Loucy (cell line): Measurements from ENCODE around the gene EHD2.

Source experiments
- H2AFZ ChIP-seq: fragments of 200-600 bp; sonication (generic); 2 replicates; pipeline ENCODE4 v1.6.0; 2016; ENCODE audit warnings: antibody characterized with exemption, mild to moderate bottlenecking, low read length, moderate library complexity
- H3F3A ChIP-seq: fragments of 200-600 bp; 2 replicates; pipeline ENCODE4 v1.6.0; 2016; ENCODE audit warnings: antibody characterized with exemption, low read depth, mild to moderate bottlenecking
- H3K27me3 ChIP-seq: fragments of 200-600 bp; sonication (generic); 2 replicates; pipeline ENCODE4 v1.6.1; 2014; ENCODE audit warnings: low read length, mild to moderate bottlenecking; ENCODE audit not compliant: insufficient read depth, poor library complexity, severe bottlenecking
- H3K36me3 ChIP-seq: fragments of 200-600 bp; sonication (generic); 2 replicates; pipeline ENCODE4 v1.6.1; 2016; ENCODE audit warnings: low read length; ENCODE audit not compliant: insufficient read depth
- H3K4me1 ChIP-seq: fragments of 200-600 bp; sonication (generic); 2 replicates; pipeline ENCODE4 v1.5.1; 2014; ENCODE audit warnings: low read length, mild to moderate bottlenecking; ENCODE audit not compliant: insufficient read depth, poor library complexity, severe bottlenecking
- H3K4me2 ChIP-seq: fragments of 200-600 bp; sonication (generic); 2 replicates; pipeline ENCODE4 v1.6.0; 2014; ENCODE audit warnings: antibody characterized with exemption, low read length, low read depth, mild to moderate bottlenecking; ENCODE audit not compliant: poor library complexity, severe bottlenecking
- H3K4me3 ChIP-seq: fragments of 200-600 bp; sonication (generic); 2 replicates; pipeline ENCODE4 v1.5.1; 2014; ENCODE audit warnings: low read length, mild to moderate bottlenecking, mixed read lengths; ENCODE audit not compliant: poor library complexity, severe bottlenecking
- H3K79me2 ChIP-seq: fragments of 200-600 bp; sonication (generic); 2 replicates; pipeline ENCODE4 v1.6.1; 2014; ENCODE audit warnings: low read length; ENCODE audit not compliant: insufficient read depth
- H3K9ac ChIP-seq: fragments of 200-600 bp; sonication (generic); 2 replicates; pipeline ENCODE4 v1.6.0; 2014; ENCODE audit warnings: mild to moderate bottlenecking, low read depth, low read length, moderate library complexity; ENCODE audit not compliant: poor library complexity, severe bottlenecking
- H3K9me2 ChIP-seq: fragments of 200-600 bp; sonication (generic); replicated peaks from 2 replicates; pipeline ENCODE4 v1.6.1; 2016; ENCODE audit warnings: low read depth, low read length, mixed read lengths
- H3K9me3 ChIP-seq: fragments of 200-600 bp; sonication (generic); 2 replicates; pipeline ENCODE4 v1.6.1; 2014; ENCODE audit warnings: mild to moderate bottlenecking, antibody characterized with exemption, low read length, low read depth; ENCODE audit not compliant: insufficient read depth
- H4K20me1 ChIP-seq: fragments of 200-600 bp; sonication (generic); 2 replicates; pipeline ENCODE4 v1.6.0; 2014; ENCODE audit warnings: antibody characterized with exemption, low read length, mild to moderate bottlenecking; ENCODE audit not compliant: insufficient read depth, poor library complexity, severe bottlenecking
- CTCF ChIP-seq: fragments of 200-600 bp; sonication (generic); conservative IDR thresholded peaks from 2 replicates; pipeline ENCODE4 v1.5.1; 2014; ENCODE audit warnings: mild to moderate bottlenecking, antibody characterized with exemption, low read length
- EZH2phosphoT487 ChIP-seq: fragments of 200-600 bp; IDR thresholded peaks from 2 replicates; pipeline ENCODE4 v1.6.1; 2018; ENCODE audit warnings: antibody characterized with exemption, mild to moderate bottlenecking, moderate library complexity, borderline replicate concordance

Gene EHD2

DNA sequence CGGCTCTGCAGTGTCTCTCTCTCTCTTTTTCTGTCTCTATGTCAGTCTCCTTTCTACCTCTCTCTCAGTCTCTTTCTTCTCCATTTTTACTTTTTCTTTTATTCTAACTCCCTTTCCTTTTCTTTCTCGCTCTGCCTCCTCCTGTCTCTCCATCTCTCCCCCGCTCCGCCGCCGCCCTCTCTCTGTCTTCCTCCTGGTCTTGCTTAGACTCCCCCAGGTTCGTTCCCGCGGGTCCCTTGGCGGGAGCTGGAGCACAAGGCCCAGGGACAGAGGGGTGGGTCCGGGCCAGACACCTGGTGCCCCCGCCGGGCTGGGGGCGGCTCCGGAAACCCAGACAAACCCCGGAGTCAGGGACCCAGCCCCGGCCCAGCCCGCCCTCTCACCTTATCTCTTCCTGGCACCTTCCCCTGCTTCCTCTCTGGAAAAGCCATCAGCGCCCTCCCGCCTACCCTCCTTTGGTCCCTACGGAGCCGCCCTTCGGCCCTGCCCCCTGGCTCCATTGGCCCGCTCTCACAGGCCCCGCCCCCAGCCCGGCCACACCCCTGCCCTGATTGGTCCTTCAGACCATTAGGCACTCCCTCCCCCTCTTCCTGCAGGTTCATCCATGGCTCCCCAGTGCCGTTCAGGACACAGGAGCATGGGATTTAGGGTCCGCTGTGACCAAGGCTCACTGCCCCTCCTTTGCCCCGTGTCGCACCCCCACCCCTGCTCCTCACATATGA, 16.7 kb downstream of the EHD2 start:
- Histone ChIP-seq H3K4me1 (peaks cover 20% of the 10 kb centered on the region), H3K36me3 (no peaks in the 10 kb centered on the region), H3K4me2 (peak overlapping the region; percentile 98), H3K9me3 (no peaks in the 10 kb centered on the region), H3K4me3 (peak overlapping the region; percentile 79), H4K20me1 (no peaks in the 10 kb centered on the region), H3K9me2 (no peaks in the 10 kb centered on the region), H3F3A (peaks cover 3% of the 10 kb centered on the region; the same call in 1 of the 2 replicates), H3K27me3 (no peaks in the 10 kb centered on the region), H3K79me2 (0 out of 2 replicates have a peak, but pooled peaks cover 3% of the 10 kb centered on the region), H3K9ac (peak overlapping the region; percentile 88), H2AFZ (peak overlapping the region; percentile 68)
- no peak for TF ChIP-seq EZH2phosphoT487
- TF ChIP-seq CTCF = no peak

DNA sequence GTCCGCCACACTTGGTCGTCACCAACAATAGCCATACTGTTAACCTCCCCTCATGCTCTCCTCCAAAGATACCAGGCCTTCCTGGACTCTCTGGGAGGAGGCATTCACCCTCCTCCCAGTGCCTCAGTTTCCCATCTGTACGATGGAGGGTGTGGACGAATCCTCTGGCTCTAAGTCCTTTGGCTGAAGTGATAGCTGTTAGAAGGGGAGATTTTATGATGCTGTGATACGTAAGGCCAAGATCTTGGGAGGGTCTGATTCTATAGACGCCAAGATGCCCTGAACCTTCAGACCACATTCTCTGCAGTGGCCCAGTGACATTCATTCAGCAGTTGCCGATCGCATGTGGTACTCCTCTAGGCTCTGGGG, 17.3 kb downstream of the EHD2 start:
- Histone ChIP-seq H3K4me1 (peaks cover 20% of the 10 kb centered on the region), H3K4me3 (peak overlapping the region; percentile 79), H3K79me2 (0 out of 2 replicates have a peak, but pooled peaks cover 3% of the 10 kb centered on the region), H3K9me2 (no peaks in the 10 kb centered on the region), H3K36me3 (no peaks in the 10 kb centered on the region), H3K4me2 (peak overlapping the region; percentile 98), H2AFZ (peak overlapping the region; percentile 62), H3F3A (peaks cover 3% of the 10 kb centered on the region; the same call in 1 of the 2 replicates), H3K9ac (peak overlapping the region; percentile 17), H4K20me1 (no peaks in the 10 kb centered on the region), H3K9me3 (no peaks in the 10 kb centered on the region), H3K27me3 (no peaks in the 10 kb centered on the region)
- TF ChIP-seq CTCF (no peak), EZH2phosphoT487 (no peak)

DNA sequence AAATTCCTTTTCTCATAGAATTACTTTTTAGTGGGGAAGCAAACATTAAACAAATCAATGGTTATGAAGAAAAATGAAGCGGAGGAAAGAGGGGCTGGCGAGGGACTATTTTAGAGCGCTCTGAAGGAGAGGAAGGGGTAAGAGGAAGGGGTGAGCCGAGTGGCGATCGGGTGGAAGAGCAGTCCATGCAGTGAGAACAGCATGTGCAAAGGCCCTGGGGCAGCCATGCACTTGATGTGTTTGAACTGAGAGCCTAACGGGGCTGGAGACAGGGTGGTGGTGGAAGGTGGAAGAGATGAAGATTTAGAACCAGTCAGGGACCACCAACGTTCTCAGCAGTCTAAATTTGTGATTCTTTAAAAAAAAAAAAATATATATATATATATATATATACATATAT, 17.7 kb downstream of the EHD2 start:
- Histone ChIP-seq H3K9ac (peak overlapping the region; percentile 17), H3K4me3 (no peak overlapping the region), H3K4me2 (peak overlapping the region; percentile 98), H3K36me3 (no peaks in the 10 kb centered on the region), H3K27me3 (no peaks in the 10 kb centered on the region), H3F3A (peaks cover 3% of the 10 kb centered on the region; the same call in 1 of the 2 replicates), H3K9me3 (no peaks in the 10 kb centered on the region), H4K20me1 (no peaks in the 10 kb centered on the region), H3K79me2 (0 out of 2 replicates have a peak, but pooled peaks cover 3% of the 10 kb centered on the region), H3K4me1 (peaks cover 20% of the 10 kb centered on the region), H2AFZ (no peak overlapping the region), H3K9me2 (no peaks in the 10 kb centered on the region)
- TF ChIP-seq EZH2phosphoT487 = no peak
- no peak for TF ChIP-seq CTCF
